GM21825 (cell line): ENCODE data around the gene RBFOX1.

Experiments
- ATAC-seq: cut with Tn5 transposase; IDR thresholded peaks from one replicate; pipeline ENCODE4 v1.9.1; 2021; ENCODE audit warnings: mild to moderate bottlenecking, moderate library complexity; ENCODE audit not compliant: unreplicated experiment

The RBFOX1 gene

DNA sequence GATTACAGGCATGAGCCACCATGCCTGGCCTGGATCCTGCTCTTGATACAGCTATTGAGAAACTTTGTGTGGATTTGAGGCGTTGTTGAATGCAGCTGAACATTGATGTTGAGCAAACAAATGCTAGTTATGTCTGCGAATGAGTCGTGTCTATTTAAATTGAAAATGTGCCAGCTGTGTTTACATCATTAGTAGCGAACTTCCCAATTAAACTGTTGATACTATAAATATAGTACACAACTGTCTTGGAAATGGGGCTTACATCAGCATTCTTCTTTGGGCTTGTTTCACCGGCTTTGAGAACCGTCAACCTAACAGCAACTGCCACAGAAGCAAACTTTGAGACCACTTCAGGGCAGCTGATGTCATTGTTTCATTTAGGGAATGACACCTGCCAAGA lies 251.9 kb downstream of the RBFOX1 start:
- ATAC-seq, result no peak

DNA sequence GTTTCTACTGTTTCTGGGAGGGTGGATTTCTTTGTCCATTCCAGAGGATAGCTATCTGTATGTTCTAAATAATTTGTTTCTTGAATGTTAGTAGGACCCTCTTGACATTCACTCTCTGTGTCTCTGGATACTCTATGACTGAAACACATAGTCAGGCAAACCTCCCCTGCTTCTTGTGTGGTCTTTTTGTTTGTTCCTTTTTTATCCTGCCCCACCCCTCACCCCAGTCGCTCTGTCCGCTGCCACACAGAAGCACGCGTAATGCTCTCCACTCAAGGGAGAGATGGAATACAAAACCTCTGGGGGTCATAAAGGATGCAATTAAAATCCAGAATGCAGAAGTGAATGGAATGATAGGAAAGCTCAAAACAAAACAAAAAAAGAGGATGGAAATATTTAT lies 253.1 kb downstream of the RBFOX1 start:
- ATAC-seq, result no peak

DNA sequence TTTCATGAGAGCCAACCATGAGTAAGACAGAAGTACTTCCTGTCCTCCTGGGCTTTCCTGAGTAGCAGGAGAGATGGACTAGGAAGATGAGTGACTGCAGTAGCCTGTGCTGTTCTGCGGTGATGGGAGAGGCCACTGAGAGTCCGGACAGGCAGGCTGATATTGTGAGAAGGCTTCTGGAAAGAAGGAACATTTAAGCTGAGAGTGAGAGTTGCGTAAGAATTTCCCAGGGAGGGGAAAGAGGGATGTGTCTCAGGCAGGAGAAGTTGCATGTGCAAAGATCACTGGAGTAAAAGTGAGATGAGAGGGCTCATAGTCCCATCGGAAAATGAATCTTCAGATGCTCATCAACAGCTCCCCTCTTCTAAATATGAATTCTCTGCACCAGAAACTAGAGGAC lies 258.3 kb downstream of the RBFOX1 start:
- no peak for ATAC-seq

DNA sequence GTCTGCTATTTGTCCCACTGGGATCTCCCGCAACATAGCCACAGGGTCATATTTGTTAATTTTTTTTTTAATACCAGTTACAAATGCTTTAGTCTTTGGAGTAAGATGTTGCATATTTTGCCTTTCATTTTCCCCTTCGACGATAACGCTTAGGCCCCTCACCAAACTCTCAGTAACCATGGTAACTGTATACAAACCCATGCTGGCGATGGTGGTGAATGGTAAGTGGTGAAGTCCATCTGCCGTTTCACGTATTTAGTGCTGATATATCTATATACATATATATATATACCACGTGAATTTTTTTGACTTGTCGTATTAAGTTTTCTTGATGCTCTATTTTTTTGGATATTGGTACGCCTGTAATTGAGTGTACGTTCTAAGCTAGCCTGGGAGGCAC lies 263.7 kb downstream of the RBFOX1 start:
- ATAC-seq, result no peak

DNA sequence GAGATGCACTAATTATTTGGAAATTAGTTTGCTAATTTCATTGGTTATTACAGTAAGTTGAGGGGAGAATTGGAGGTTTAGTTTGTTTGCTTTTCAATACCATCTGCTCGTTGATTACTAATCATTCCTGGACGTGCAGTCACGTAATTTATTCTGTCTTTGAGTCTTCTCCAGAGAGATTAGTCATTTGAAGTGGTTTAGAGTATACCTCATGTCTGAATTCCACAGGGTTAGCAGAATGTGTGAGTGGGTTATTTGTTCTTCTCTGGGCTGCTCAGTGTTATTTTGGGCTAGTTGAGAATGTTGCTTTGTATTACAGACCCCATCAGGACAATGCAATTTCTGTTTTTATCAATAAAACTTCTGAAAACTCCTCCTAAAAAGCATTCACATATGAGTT lies 265.0 kb downstream of the RBFOX1 start:
- ATAC-seq, result no peak

DNA sequence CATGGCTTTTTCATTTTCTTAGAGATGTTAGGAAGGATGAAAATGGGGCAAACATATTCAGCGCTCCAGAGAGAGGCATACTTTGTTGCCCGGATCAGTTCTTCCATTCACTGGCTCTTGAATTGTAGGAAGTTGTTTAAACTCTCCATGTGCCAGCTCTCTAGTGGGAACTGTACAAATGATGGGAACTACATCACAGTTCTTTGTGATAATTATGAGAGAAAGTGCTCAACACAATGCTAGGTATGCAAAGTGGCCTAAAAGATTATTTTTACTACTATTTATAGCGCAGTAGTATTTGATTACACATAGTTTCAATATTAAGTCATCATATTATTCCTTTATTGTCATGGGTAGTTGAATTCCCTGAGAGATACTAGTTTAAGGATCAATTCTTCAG lies 268.5 kb downstream of the RBFOX1 start:
- ATAC-seq, result no peak

DNA sequence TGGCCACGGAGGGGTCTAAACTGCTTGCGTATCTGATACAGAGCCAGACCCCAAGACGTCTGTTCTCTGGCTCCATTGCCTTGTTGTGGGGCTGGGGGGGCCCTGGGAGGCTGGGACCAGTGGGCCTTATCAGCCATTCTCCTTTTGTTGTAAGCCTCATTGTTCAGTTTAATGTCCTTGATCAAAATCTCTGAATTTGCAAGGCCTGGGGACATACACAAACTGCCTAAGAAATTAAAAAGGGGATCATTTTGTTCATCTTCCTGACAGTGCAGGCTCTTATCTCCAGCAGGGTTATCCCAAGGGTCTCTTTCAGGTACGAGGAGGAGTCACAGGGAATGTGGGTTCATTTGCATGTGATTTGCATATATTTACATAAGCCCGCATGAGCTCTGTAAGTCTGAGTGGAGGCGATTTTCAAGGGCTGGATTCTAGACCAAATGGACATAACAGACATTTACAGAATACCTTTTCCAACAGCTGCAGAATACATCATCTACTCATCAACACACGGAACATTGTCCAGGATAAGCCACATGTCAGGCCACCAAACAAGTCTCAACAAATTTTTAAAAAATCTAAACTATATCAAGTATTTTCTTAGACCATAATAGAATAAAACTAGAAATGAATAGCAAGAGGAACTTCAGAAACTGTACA lies 269.8 kb downstream of the RBFOX1 start:
- no peak for ATAC-seq

DNA sequence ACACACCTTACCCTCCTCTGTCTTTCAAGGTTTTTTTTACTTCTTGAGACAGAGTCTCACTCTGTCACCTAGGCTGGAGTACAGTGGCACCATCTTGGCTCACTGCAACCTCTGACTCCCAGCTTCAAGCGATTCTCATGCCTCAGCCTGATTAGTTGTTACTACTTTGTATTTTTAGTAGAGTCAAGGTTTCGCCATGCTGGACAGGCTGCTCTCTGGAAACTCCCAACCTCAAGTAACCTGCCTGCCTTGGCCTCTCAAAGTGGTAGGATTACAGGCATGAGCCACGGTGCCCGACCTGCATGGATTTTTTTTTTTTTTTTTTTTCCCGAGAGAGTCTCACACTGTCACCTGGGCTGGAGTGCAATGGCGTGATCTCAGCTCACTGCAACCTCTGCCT lies 273.2 kb downstream of the RBFOX1 start:
- ATAC-seq, result no peak

DNA sequence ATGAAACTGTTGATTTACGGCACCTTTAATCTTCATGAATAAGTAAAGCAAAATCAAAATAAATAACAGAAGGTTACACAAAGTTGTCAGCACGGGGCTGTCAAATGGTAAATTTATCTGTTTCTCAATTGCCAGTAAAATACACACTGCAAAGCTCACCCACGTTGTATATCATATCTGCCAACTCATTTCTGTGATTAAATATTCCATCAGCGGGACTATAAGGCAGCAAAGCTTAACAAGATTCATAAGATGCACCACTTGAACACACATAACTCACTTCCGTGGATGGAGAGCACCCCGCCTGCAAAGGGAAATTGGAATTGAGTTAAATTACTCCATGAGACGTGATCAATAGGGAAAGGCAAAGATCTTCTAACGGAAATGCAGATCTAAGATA lies 280.0 kb downstream of the RBFOX1 start:
- no peak for ATAC-seq

DNA sequence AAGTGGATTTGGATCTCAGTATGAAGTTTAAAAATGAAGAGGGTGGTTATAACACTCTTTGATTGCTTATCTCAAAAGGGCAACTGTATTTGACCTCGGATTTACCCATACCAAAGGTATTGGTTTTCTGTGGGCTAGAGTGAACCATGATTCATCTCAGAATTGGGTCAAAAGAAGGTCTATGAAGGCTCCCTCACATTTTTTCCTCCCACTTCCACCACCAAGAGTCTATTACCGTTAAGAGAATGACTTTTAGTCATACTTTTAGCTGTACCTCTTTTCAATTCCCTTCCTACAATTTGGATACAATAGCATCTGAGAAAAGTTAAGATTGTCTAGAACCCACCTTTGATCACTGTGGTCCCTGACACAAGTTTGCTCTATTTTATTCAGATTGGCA lies 280.9 kb downstream of the RBFOX1 start:
- ATAC-seq, result no peak

DNA sequence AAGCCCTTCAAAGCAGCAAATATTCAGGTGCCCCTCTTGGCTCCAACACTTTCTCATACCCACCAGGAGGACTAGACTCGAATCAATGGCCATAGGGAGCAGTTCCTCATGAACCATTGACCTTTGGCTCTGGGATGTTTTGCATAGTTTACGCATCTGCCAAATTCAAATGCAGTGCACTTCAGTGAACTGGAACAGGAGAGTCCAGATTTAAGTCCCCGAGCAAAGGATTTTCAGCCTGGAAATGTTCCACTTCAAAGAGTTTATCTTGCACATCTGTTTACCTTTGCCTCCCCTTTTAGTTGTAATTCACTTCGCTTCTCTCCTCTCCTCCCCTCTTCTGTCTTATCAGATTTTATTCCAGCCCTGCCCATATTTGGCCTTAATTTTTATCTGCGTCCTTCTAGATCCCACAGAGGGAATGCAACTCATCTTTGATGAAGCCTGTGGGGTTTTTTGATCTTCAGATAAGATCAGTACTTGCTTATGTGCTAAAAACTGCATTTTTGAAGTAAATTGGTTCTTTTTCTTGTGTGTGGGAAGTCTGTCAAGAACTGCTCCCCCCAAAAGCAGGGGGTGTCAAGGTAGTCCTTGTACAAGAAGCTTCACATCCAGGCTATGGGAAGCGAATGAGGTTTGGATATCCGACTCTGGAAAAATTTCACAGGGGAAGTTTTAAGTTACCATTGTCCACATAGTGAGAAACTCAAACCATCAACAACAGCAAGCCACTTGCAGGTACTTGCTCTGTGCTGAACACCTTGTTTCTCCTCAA lies 281.6 kb downstream of the RBFOX1 start:
- ATAC-seq, result no peak

DNA sequence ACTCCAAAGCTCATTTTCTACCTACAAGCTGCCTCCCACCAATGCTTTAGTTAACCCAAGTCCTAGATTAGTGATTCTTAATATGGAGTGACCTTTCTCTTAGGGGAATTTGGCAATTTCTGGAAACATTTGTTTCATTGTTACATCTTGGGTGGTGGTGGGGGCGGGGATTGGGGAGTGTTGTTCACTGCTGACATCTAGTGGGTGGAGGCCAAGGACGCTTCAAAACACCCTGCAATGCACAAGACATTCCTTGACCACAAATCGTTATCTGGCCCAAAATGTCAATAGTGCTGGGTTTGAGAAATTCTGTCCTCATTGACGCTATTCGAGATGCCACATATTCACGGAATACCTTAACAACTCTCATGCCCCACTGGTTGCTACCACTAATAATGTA lies 282.9 kb downstream of the RBFOX1 start:
- ATAC-seq, result no peak

DNA sequence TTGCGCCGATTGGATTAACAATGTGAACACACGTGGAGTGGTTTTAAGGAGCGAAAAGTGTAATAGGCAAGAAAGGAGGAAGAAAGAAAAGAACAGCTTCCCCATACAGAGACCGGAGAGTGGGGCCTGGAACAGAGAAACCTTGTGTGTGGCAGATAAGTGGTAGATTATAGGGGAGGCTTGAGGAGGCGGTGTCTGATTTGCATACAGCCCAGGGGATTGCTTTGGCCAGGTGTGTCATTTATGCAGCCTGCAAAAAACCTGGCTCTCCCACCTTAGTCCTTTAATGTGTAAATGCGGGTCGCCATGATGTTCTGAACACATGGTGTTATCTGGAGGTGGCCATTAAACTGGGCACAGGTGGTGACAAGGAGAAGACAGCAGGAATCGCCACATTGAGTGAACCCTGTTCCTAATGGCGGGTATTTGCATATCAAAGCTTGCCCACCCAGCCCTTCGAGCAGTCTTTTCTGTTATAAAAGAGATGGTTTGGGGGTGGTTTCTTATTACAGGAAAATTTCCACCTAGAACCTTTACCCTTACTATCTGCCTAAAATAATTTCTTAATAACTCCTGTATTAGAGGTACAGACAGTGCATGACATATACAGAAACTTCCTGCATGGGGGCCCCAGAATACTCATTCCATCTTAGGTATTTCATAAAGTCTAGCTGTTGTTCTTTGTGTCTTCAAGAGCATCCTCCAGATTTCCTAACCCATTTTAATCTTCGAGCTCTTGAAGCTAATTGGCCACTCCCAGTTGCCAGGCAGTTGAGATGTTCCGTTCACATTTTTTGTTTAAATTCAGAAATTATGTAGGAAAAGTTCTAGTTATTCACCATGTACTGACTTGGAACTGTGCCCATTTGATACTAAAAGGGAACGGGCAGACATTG lies 292.5 kb downstream of the RBFOX1 start:
- no peak for ATAC-seq

DNA sequence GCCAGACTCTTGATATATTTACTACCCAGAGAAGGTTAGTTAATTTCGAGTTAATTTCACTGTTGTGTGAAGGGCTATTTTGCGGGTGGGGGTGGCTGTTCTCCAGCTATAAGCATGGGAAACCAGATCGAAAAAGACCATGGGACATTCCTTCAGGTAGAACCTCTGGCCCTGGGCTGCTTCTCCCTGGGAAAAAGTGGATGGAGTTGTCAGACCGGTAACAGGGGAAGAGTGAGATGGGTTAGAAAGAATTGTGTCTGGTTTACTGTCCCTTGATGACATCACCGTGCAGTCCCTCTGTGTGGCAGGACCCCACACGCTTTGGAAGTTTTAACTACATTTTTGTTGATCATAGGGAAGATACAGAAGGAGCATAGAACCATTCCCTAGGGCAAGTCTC lies 296.3 kb downstream of the RBFOX1 start:
- ATAC-seq, result no peak

DNA sequence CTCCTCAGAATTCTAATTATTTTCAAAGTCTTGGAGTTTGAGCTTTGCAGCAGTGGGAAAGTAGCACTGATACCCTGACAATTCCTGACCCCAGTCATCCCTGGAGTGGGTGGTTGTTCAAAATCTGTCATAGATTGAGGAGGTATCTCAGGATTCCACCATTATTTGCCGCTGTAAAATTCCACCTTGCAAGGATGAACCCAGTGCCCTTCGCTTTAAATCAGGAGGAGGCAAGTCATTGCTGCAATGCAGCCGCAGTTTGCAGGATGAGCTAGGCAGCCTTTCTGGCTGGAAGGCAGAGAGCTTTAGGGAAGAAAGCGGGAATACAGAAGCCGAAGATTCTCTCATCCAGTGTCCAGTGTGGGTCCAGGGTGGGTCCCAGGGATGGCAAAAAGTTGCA lies 296.9 kb downstream of the RBFOX1 start:
- ATAC-seq, result no peak

DNA sequence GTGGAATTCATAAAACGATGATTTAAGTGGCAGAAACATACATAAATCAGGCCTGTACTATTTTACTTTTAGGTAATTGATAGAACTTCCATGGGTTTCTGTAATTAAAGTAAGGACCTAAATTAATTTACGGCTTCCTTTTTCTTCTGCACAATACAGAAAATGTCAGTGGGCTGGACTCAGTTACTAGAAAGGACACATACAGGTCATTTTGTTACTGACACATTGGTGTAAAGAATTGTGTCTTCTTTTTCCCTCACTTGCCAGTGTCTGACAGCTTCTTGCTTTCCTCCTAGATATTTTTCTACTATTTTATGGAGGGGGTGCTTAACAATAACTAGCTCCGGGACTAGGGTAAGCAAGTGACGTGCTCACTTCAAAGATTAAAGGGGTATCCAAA lies 304.8 kb downstream of the RBFOX1 start:
- no peak for ATAC-seq

DNA sequence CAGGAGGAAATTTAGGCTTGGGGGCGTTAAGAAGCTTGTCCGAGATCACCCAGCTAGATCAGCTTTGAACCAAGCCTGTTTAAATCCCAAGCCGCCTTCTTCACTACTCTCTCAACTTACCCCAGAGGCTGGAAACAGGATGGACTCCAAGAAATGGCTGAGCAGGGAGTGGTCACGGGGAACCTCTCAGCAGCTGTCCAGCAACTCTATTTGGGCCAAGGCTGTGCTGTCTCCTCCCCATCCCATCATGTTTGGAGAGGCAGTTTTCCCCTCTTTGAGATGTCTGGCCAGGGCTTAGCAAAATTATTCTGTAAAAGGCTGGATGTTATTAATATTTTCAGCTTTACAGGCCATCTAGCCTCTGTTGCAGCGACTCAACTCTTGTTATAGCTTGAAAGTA lies 305.7 kb downstream of the RBFOX1 start:
- ATAC-seq, result no peak

DNA sequence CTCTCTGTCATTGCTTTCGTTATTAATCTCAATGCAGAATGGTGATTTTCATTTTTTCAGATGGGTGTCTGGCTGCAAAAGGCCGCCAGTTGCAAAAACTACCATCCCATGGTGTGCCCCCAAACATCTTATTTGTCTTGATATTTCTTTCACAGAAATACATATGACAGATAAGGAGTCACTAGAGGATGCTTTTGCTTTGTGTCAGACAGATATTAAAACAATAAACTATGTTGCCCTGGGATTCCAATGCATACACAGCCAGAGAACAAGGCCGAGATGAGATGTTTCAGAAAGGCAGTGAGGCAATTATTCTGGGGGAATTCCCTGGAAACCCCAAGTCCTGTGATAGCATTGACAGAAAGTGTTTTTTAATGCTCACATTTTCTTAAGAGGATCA lies 307.7 kb downstream of the RBFOX1 start:
- ATAC-seq, result no peak

DNA sequence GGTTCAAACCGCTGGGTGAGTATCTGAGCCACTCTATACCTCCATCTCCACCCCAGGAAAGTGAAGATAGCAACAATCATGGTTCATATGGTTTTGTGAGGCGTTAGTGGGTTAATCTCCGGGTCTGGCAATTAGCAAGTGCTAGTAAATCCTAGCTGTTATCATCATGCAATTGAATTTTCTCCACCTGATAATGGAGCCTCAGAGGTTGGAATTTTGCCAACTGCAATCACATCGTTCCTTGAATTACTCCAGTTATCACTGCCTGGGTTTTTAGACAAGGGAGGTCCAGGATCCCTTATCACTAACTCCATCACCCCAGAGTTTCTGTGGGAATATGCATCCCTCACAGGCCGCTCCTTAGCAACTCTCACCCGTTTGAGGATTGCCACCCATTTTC lies 311.5 kb downstream of the RBFOX1 start:
- no peak for ATAC-seq

DNA sequence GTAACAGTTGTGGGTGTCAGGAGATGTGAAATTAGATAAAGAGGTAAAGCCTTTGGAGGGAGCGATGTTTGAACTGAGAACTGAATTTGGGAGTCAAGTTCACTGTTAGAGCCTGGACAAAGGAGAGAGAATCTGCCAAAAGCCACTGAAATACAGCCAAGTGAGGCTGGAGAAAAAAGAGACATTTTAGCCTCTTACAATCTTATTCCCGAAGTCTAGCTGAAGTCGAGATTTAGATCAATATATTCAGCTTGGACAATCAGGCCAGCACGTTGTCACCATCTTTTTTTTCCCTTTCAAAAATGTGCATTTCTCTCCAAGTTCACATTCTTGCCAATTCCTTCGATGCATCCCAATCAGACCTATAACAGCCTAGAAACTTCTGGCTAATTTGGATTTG lies 312.2 kb downstream of the RBFOX1 start:
- ATAC-seq, result no peak

DNA sequence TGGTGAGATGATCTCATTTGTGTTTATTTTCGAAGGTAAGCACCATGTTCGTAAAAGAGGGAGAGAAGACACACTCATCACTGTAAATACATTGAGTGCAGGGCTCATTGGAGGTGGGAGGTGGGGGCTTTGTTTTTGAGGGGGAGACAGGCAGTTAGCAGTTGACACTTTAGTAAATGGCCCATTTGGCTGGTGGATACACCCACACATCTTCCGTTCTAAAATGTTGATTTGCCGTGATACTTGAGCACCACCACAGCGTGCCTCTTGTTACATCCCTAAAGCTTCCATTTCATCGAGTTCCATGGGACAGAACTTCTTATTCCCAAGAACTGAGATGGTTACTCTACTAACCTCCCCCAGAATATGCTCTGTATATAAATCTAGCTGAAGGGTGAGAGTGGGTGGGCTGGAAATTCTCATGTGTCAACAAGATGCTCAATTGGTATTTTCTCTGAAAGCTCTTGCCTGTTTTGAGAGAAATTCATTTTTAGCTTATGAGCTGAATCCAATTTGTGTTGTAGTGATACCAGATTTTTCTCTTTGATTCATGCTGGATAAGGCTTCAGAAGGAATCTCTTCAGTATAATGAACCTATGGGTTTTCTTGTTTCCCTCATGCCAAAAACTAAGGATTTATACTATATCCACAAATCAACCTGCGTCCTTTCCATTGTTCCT lies 314.3 kb downstream of the RBFOX1 start:
- ATAC-seq, result no peak
